GM12878 (cell line): ENCODE results near the gene MBOAT1. TPM values are rescaled to one million over a fixed set of nuclear protein-coding genes. Genes with fewer than 3 reads are reported as not detected.

Source experiments
- ATAC-seq: fragments of 200-7000 bp; cut with Tn5 transposase; 3 replicates; pipeline ENCODE4 v1.9.1; 2020; ENCODE audit warnings: mild to moderate bottlenecking, moderate library complexity
- BruUV-seq: library from RNA; stranded (reverse); fragments of 400-500 nt; replicated peaks from 2 replicates; lab custom pipeline; 2021; lab: Mats Ljungman, UMichigan
- CTCF ChIA-PET: fragments of 300-600 bp; sonication (Branson Sonifier 250); formaldehyde crosslinking; extraction: SDS; loops from one replicate; lab custom pipeline; 2021; ENCODE audit warnings: inconsistent platforms; lab: Yijun Ruan, JAX
- POLR2A ChIA-PET: fragments of 350-600 bp; formaldehyde crosslinking; extraction: SDS; loops from one replicate; lab custom pipeline; 2021; ENCODE audit warnings: inconsistent platforms; lab: Charles Lee
- RAD21 ChIA-PET: fragments of 300-600 bp; sonication (Branson Sonifier 250); formaldehyde crosslinking; loops from one replicate; lab custom pipeline; 2023; ENCODE audit warnings: antibody characterized with exemption; ENCODE audit not compliant: unreplicated experiment; lab: Charles Lee
- SMC1A ChIA-PET: fragments of 300-600 bp; sonication (Branson Sonifier 250); formaldehyde crosslinking; loops from one replicate; lab custom pipeline; 2023; ENCODE audit not compliant: unreplicated experiment, uncharacterized antibody; lab: Charles Lee
- DNase-seq: peaks from one replicate; pipeline ENCODE4 v3.0.0-alpha.2; 2011; ENCODE audit warnings: low read depth, low spot score
- FAIRE-seq: peaks from 3 replicates; lab custom pipeline; 2011; peaks lifted over from hg19 to GRCh38; lab: Jason Lieb, UNC
- H2AFZ ChIP-seq: 2 replicates; pipeline ENCODE4 v1.6.0; 2011; ENCODE audit warnings: low read depth, low read length, control low read depth; ENCODE audit not compliant: control insufficient read depth
- H3K27ac ChIP-seq: 2 replicates; pipeline ENCODE4 v1.5.1; 2011; ENCODE audit warnings: control low read depth; ENCODE audit not compliant: control insufficient read depth, insufficient read depth
- H3K27me3 ChIP-seq, 2 experiments: replicated peaks in 1 of 2; 2 replicates each; pipeline versions ENCODE4 v1.6.0 to v1.6.1; 2011; ENCODE audit warnings: low read length in 1 of 2; ENCODE audit not compliant: control insufficient read depth in 2 of 2, insufficient read depth in 2 of 2
- H3K36me3 ChIP-seq, 2 experiments: 2 replicates each; pipeline ENCODE4 v1.5.1; 2011; ENCODE audit warnings: low read length in 1 of 2; ENCODE audit not compliant: control insufficient read depth in 2 of 2, insufficient read depth in 2 of 2
- H3K4me1 ChIP-seq: 2 replicates; pipeline ENCODE4 v1.6.1; 2011; ENCODE audit warnings: mild to moderate bottlenecking, low read length, moderate library complexity, mixed read lengths; ENCODE audit not compliant: control insufficient read depth, insufficient read depth
- H3K4me2 ChIP-seq: 2 replicates; pipeline ENCODE4 v1.6.0; 2011; ENCODE audit warnings: control low read depth; ENCODE audit not compliant: control insufficient read depth, insufficient read depth
- H3K4me3 ChIP-seq: fragments of 200-600 bp; sonication (generic); 2 replicates; pipeline ENCODE4 v1.5.1; 2016
- H3K79me2 ChIP-seq: 2 replicates; pipeline ENCODE4 v1.6.0; 2011; ENCODE audit warnings: low read length; ENCODE audit not compliant: control insufficient read depth, insufficient read depth
- H3K9ac ChIP-seq: 2 replicates; pipeline ENCODE4 v1.8.0; 2011; ENCODE audit warnings: low read length, control low read depth, mixed read lengths; ENCODE audit not compliant: control insufficient read depth, insufficient read depth
- H3K9me3 ChIP-seq: replicated peaks from 3 replicates; pipeline ENCODE4 v1.5.1; 2011; ENCODE audit warnings: mild to moderate bottlenecking, low read length; ENCODE audit not compliant: control insufficient read depth, insufficient read depth
- H4K20me1 ChIP-seq: 2 replicates; pipeline ENCODE4 v1.6.0; 2011; ENCODE audit not compliant: control insufficient read depth, insufficient read depth
- HCFC1 ChIP-seq: fragments of 150-350 bp; IDR thresholded peaks from 2 replicates; pipeline ENCODE4 v1.6.1; 2014; ENCODE audit warnings: low read length
- IRF4 ChIP-seq: IDR thresholded peaks from 2 replicates; pipeline ENCODE4 v1.6.1; 2011; ENCODE audit warnings: low read depth, low read length
- KDM1A ChIP-seq: fragments of 200-600 bp; sonication (generic); IDR thresholded peaks from 2 replicates; pipeline ENCODE4 v1.6.1; 2016; ENCODE audit warnings: borderline replicate concordance
- PKNOX1 ChIP-seq: fragments of 450-650 bp; IDR thresholded peaks from 2 replicates; pipeline ENCODE4 v1.6.1; 2016; ENCODE audit warnings: mild to moderate bottlenecking
- POLR2A ChIP-seq: IDR thresholded peaks from 2 replicates; pipeline ENCODE4 v1.6.1; 2011; ENCODE audit warnings: low read depth, mild to moderate bottlenecking, low read length
- SPI1 ChIP-seq: IDR thresholded peaks from 2 replicates; pipeline ENCODE4 v1.6.1; 2011; ENCODE audit warnings: low read depth, mild to moderate bottlenecking, low read length, moderate library complexity, borderline replicate concordance; ENCODE audit not compliant: insufficient read depth
- TAF1 ChIP-seq: IDR thresholded peaks from 2 replicates; pipeline ENCODE4 v1.6.1; 2011; ENCODE audit warnings: mild to moderate bottlenecking, low read depth, low read length, borderline replicate concordance
- USF2 ChIP-seq: IDR thresholded peaks from 2 replicates; pipeline ENCODE4 v1.6.1; 2011; ENCODE audit warnings: low read depth, low read length, improper control_type of control experiment, borderline replicate concordance
- YBX1 ChIP-seq: fragments of 450-650 bp; IDR thresholded peaks from 2 replicates; pipeline ENCODE4 v1.6.1; 2016; ENCODE audit warnings: antibody characterized with exemption
- ZBTB33 ChIP-seq: fragments of 450-650 bp; IDR thresholded peaks from 2 replicates; pipeline ENCODE4 v1.6.1; 2017; ENCODE audit warnings: mild to moderate bottlenecking
- ZNF274 ChIP-seq: IDR thresholded peaks from one replicate; pipeline ENCODE4 v1.8.0; 2011; ENCODE audit not compliant: insufficient read length, insufficient read depth
- ZZZ3 ChIP-seq: IDR thresholded peaks from 2 replicates; pipeline ENCODE4 v1.6.1; 2011; ENCODE audit warnings: low read depth; ENCODE audit not compliant: control insufficient read depth, insufficient read length
- WGBS: methylation state at CpG from one replicate; pipeline ENCODE4 v1.1.6; 2016; ENCODE audit warnings: low lambda C conversion rate; ENCODE audit not compliant: insufficient replicate concordance, insufficient coverage; ENCODE audit errors: missing lambda C conversion rate; 5-methylcytosine and 5-hydroxymethylcytosine counted together
- in situ Hi-C: fragments of 300-500 bp; cut with MboI; formaldehyde crosslinking; loops from 9 replicates; pipeline ENCODE4 v1.14.3; 2018; ENCODE audit warnings: mixed read lengths
- intact Hi-C: fragments of 100-400 bp; cut with micrococcal nuclease; formaldehyde crosslinking; loops from one replicate; pipeline ENCODE4 v1.14.2; 2022; ENCODE audit not compliant: unreplicated experiment
- polyA plus RNA-seq, 11 experiments: library from polyadenylated mRNA; depleted of rRNA in 4 of 11; unstranded in 6 of 11; stranded (reverse) in 5 of 11; fragments of >200 nt; fragmentation: Nextera tagmentation in 4 of 11; fragmentation: Illumina TruSeq in 1 of 11; extraction: Ambion mirVana in 4 of 11; extraction: Trizol in 1 of 11; gene quantifications; 1 replicate in 1 of 11; 2 replicates in 10 of 11; pipeline versions ENCODE4 v1.2.1 to v1.2.3, GENCODE V29; 2011 to 2016; ENCODE audit warnings: inconsistent platforms in 2 of 11, missing spikeins in 2 of 11, low read depth in 1 of 11
- total RNA-seq, 4 experiments: library from RNA; depleted of rRNA in 3 of 4; stranded (reverse); fragments of >200 nt in 3 of 4; fragmentation: Illumina TruSeq in 1 of 4; extraction: Trizol in 1 of 4; gene quantifications; 2 replicates each; pipeline versions ENCODE4 v1.2.1 to v1.2.3, GENCODE V29; 2013 to 2021

Gene MBOAT1
- total and polyA plus RNA-seq, 10 of the 15 experiments (the other 5 are each of a cell fraction or from before 2014, with no cell fraction given): 0.39 to 21.0 (median 11.6) TPM

DNA sequence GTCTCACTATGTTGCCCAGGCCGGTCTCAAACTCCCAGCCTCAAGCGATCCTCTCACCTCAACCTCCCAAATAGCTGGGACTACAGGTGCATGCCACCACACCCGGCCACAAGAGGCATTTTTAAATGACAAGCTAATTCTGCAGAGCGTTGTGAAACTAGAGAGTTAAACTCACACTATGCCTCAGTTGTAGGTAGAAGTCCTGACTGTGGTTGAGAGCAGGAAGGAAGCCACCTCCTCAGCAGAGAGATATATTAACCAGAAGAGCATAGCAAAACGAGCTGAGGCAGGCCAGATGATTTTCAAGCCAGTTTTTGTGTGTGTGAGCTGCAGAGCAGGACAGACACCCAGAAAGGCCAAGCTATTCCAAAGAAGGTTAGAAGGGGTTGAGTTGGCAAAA lies 150.3 kb downstream of the MBOAT1 start:
- FAIRE-seq: no peak
- RAD21 ChIA-PET: no interaction called here
- in situ Hi-C loops: no loop called here

More for the DNA sequence above, 150.3 kb downstream of the MBOAT1 start:
- no peak for DNase-seq
- H3K27ac ChIP-seq: no peak overlapping the region
- H3K27me3 ChIP-seq: no peaks in the 10 kb centered on the region
- ATAC-seq: no peak
- intact Hi-C loops: no loop called here
- BruUV-seq: no TSS peak
- TF ChIP-seq PKNOX1 (no peak), TAF1 (no peak), SPI1 (no peak), POLR2A (no peak), ZNF274 (no peak), ZZZ3 (no peak), ZBTB33 (no peak), HCFC1 (no peak), USF2 (no peak), IRF4 (no peak), KDM1A (no peak), YBX1 (no peak)
- no peak overlapping the region for H3K4me3 ChIP-seq
- no peaks in the 10 kb centered on the region for H3K4me1 ChIP-seq
- SMC1A ChIA-PET: interaction anchor here (1.1 to 1.5 kb wide), 2 partner anchors 14 to 1064 kb away, joined by 3 read pairs; no protein-coding TSS in a partner anchor
- H3K9ac ChIP-seq: no peak overlapping the region
- 30% methylated on average over 5 of the region's 5 CpGs for WGBS
- POLR2A ChIA-PET: interaction anchor here (0.7 kb wide), 1 partner anchor 175 kb away, joined by 3 read pairs; no protein-coding TSS in a partner anchor
- no peak overlapping the region for H3K4me2 ChIP-seq
- no peaks in the 10 kb centered on the region for H3K36me3 ChIP-seq
- H3K79me2 ChIP-seq: no peaks in the 10 kb centered on the region
- H2AFZ ChIP-seq: no peak overlapping the region
- no peaks in the 10 kb centered on the region for H4K20me1 ChIP-seq
- no peaks in the 10 kb centered on the region; the same call in 2 of the 3 replicates for H3K9me3 ChIP-seq
- CTCF ChIA-PET: interaction anchor here (0.8 kb wide), 1 partner anchor 67 kb away, joined by 3 read pairs; no protein-coding TSS in a partner anchor
